Measurements from ENCODE around the gene UBE2O.

Gene UBE2O

GRCh38 chr17:76487451-76488192 is 34.7 kb upstream of the UBE2O start:
- no peak for DNase-seq (ENCODE audit: extremely low read depth in 1 of 2, low read depth in 1 of 2)

- DNase-seq (ENCODE audit: extremely low read depth in 1 of 2, low read depth in 1 of 2) = no peak
Observed at GRCh38 chr17:76485569-76485968, 32.6 kb upstream of the UBE2O start.

DNA sequence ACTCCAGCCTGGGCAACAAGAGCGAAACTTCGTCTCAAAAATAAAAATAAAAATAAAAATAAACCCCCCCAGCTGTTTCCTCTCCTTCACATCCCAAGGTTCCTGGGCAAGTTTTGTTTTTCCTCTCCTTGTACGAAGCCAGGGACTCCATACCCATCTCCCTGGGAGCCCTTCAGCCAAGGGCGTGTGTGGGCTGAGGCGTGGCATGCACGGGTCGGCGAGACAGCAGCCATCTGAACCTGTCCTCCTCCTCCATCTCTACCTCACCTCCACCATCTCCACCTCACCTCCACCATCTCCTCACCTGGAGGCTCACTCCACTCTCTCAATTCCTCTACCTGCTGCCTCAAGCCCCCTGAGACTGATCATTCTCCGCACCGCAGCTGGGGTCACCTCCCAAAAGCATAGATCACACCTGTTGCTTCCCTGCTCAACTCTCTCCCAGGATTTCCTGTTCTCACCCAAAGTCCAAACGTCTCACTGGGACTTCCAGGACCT is 31.3 kb upstream of the UBE2O start:
- DNase-seq (ENCODE audit: extremely low read depth in 1 of 2, low read depth in 1 of 2) = no peak

DNA sequence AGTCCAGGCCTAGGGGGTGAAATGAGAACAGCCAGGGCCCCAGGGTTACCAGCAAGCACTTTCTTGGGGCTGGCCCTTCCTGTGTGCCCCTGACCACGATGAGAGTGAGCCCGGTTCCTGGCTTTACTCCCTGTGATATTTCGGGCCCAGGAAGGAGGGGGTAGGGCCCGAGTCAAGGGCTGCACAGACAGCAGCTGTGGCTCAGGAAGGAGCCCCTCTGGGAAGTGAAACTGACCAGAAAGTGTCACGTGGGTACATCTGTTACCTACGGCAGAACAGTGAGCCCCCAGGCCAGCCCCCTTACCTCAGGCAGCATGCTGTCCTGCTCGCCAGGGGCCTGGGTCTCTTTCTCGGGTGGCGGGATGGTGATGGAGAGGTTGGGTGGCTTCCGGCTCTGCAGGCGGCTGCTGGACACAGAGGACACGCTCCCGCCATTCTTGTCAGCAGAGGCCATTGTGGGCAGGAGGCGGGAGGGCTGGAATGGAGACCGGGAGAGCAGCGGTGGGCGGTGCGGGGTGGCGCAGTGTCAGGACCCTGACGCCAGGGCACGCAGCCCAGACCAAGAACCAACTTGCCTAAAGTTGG is 28.2 kb upstream of the UBE2O start:
- DNase-seq (ENCODE audit: extremely low read depth in 1 of 2, low read depth in 1 of 2) = no peak

- no peak for DNase-seq (ENCODE audit: extremely low read depth in 1 of 2, low read depth in 1 of 2)
Observed at GRCh38 chr17:76480632-76481031, 27.7 kb upstream of the UBE2O start.

DNA sequence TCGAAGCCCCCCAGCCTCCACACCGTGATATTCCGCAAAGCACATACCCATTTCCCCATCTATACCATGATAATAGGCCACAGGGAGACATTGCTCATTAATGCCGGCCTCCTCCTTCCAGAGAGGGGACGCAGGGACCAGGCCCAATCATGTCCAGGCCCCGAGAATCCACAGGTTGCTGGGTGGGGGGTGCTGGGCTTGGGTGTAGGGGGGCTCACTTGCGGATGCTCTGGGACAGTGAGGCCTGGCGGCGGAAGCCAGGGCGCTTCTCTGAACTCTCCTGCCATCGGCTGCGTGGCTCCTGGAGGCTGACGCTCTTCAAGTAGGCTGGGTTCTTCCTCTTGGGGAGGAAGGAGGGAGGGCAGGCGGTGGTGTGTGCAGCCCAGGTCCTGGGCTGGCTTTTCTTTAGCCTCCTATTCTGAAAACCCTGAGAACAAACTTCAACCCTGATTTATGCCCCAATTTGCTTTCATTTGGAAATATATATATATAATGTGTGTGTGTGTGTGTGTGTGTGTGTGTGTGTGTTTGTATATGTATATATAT is 26.6 kb upstream of the UBE2O start:
- no peak for DNase-seq (ENCODE audit: extremely low read depth in 1 of 2, low read depth in 1 of 2)

DNA sequence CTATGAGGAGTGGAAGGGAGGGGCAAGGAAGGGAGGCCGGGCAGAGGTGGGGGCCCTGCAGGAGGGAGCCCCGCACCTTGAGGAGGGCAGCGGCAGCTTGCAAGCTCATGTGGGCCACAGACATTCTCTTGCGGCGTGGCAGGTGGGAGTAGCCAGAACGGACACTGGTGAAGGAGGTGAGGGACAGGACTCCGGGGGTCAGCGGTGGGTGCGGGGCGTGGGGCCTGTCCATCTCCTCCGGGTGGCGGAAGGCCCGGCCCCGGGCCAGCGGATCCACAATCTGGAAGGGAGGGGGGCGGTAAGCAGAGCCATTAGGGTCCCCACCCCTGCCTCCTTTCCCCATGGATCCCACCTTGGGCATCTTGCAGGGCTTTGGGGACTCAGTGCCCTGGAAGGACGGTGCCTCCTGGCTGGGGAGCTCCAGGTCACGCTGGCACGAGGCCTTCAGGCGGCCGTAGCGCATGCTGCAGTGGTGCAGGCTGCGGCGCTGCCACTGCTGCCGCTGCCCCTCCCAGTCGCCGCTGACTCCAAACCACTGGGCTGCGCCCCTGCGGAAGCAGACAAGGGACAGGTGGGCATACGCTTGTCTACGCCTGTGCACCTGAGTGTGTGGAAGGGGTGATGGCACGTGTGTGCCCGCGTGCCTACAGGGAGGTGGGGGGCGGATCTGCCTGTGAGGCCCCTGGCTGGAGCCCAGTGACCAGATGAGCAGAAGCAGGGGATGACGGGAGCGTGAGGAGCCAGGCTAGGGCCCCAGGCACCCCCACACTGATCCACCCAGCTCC is 26.0 kb upstream of the UBE2O start:
- DNase-seq (ENCODE audit: extremely low read depth in 1 of 2, low read depth in 1 of 2) = no peak

DNA sequence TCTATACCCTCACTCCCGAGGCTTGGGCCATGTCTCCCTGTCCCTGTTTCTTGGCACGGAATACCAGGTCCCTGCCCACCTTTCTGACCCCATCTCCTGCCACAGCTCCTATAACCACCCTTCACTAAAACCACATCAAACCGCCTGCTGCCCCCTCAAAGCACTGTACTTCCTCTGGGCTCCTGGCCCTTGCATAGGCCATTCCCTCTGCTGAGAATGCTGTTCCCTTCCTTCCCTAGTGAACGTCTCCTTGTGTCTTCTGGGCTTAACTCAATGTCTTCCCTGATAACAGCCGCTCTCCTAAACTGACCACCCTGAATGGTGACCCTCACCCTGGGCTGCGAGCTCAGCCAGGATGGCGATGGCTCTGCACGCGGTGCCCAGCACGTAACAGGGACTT is 25.1 kb upstream of the UBE2O start:
- no peak for DNase-seq (ENCODE audit: extremely low read depth in 1 of 2, low read depth in 1 of 2)

GRCh38 chr17:76477576-76477975 is 24.6 kb upstream of the UBE2O start:
- DNase-seq (ENCODE audit: extremely low read depth in 1 of 2, low read depth in 1 of 2) = no peak

- DNase-seq (ENCODE audit: extremely low read depth in 1 of 2, low read depth in 1 of 2) = no peak
Observed at GRCh38 chr17:76476736-76477135, 23.8 kb upstream of the UBE2O start.

DNA sequence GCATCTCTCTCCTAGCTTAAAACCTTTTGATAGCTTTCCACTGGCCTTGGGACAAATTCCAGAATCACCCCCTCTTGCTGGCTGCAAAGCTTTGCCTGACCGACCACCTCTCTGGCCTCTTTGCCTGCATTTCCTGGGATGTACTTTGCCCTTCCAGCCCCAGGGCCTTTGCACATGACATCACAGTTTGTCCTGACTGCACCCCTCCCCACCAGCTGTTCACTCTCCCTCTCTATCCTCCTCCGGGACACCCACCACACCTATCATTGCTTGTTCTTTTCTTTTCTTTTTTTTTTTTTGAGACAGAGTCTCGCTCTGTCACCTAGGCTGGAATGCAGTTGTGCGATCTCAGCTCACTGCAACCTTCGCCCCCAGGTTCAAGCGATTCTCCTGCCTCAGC is 22.4 kb upstream of the UBE2O start:
- no peak for DNase-seq (ENCODE audit: extremely low read depth in 1 of 2, low read depth in 1 of 2)

DNA sequence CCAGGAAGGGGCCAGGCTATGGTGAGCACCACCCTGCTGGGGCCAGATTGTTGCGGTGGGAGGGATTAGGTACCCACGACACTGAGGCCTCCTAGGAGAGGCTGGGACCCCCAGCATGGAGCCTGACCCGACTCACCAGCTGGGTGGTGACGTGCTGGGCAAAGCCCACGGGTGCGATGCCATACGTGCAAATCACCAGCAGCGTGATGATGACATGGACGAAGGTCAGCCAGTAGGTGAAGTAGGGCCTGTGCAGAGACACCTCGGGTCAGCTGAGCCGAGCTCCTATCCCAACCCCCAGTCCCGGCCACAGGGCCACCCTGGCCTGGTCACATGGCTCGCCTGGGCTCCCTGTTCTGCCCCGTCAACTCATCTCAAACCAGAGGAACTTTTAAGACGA is 21.9 kb upstream of the UBE2O start:
- DNase-seq (ENCODE audit: extremely low read depth in 1 of 2, low read depth in 1 of 2) = no peak

DNA sequence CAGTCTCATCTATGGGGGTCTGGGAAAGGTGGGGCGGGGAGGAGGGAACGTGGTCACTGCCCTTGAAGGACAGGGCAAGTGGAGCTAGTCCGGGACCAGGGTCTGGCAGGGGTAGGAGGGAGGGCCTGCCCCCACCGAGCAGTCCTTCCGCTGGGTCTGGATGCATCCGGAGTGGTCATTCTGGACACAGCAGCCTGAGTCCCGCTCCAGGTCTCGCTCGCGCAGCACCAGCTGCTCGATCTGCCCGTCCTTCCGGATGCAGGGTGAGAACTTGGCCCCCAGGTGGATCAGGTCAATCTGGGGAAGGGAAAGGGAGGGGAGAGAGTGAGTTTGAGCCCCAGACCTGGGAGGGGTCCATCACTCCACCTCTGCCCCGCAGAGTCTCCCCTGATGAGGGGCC is 21.3 kb upstream of the UBE2O start:
- no peak for DNase-seq (ENCODE audit: extremely low read depth in 1 of 2, low read depth in 1 of 2)

DNA sequence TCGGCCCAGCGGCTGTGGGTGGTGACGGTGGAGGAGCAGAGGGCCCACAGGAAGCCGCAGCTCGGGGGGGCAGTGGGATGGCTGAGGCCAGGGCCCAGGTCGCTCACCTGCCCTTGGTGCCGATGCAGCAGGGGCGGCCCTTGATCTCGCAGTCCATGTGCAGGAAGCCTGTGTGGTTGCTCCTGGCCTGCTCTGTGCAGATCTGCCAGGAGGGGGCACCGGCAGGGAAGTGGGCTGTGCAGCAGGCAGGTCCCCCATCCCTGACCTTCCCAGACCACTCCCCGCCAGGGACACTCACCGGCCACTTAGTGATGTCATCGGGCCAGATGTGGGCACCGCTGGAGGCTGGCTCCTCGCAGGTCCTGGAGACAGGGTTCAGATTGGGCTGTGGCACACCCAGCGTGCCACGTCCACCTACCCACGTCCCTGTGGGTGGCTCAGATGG is 20.6 kb upstream of the UBE2O start:
- DNase-seq (ENCODE audit: extremely low read depth in 1 of 2, low read depth in 1 of 2) = no peak

DNA sequence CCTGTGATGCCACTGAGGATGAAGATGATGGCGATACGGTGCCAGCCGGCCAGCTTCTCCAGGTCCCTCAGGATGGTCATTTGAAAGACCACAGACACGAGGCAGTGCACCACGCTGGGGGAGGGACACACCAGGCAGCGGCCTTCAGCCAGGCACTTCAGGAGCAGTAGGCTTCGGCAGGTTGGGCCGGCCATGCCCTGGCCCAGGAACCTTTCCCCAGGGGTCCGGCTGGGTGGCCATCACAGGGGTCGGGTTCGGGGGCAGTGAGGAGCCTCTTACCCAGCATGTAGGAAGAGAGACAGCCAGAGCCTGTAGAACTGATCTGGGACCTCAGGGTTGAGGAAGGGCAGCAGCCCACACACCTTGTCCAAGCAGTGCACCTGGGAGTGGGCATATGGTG is 19.8 kb upstream of the UBE2O start:
- no peak for DNase-seq (ENCODE audit: extremely low read depth in 1 of 2, low read depth in 1 of 2)

DNA sequence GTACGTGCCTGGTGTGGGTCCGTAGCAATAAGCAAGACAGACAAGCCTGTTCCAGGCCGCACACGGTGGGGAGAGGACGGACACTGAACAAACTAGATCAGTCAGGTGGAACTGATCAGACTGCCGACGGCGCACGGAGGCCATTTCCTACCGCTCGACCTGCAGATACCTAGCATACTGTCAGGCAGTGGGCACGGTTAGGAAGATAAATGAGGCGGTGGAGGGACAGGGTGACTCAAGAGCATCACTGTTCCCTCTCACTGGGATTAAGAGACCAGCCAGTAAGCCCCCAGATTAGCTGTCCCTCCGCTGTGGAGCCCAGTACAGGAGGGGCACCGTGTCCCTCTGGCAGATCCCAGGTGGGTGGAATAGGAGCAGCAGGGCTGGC is 19.3 kb upstream of the UBE2O start:
- no peak for DNase-seq (ENCODE audit: extremely low read depth in 1 of 2, low read depth in 1 of 2)

- no peak for DNase-seq (ENCODE audit: extremely low read depth in 1 of 2, low read depth in 1 of 2)
Observed at GRCh38 chr17:76471498-76472257, 18.7 kb upstream of the UBE2O start.

- DNase-seq (ENCODE audit: extremely low read depth in 1 of 2, low read depth in 1 of 2) = no peak
Observed at GRCh38 chr17:76469991-76470739, 17.2 kb upstream of the UBE2O start.

DNA sequence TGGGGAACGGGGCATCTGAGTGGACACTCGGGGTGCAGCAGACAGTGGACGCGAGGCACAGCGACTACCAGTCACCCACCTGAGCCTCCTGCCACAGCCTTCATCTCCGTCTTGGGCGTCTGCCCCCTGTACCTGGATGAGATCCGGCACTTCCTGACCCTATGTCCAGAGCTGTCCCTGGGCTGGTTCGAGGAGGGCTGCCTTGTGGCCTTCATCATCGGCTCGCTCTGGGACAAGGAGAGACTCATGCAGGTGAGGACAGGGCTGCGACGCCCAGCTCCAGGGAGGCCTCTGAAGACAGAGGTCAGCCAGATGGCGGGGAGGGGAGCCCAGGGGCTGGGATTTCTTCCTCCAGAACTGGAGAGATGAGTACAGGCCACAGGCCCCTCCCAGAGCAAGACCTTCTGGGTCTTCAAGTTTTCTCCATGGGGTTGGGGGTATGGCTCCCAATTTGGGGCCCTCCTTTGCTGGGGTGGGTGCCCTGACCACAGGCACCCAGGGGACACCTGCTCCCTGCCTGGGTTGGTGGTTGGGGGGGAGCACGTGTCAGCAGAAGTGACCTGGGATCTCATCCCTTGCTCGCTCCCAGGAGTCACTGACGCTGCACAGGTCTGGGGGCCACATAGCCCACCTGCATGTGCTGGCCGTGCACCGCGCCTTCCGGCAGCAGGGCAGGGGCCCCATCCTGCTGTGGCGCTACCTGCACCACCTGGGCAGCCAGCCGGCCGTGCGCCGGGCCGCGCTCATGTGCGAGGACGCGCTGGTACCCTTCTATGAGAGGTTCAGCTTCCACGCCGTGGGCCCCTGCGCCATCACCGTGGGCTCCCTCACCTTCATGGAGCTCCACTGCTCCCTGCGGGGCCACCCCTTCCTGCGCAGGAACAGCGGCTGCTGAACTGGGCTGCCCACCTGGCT is 16.4 kb upstream of the UBE2O start:
- DNase-seq (ENCODE audit: extremely low read depth in 1 of 2, low read depth in 1 of 2) = no peak
